Measurements from ENCODE around the gene SH3PXD2A.
"Not testable (repeated sequence)": the region's sequence is repeated elsewhere in the genome, so short reads cannot be mapped to it uniquely, and the experiment has no call there.

Gene SH3PXD2A

DNA sequence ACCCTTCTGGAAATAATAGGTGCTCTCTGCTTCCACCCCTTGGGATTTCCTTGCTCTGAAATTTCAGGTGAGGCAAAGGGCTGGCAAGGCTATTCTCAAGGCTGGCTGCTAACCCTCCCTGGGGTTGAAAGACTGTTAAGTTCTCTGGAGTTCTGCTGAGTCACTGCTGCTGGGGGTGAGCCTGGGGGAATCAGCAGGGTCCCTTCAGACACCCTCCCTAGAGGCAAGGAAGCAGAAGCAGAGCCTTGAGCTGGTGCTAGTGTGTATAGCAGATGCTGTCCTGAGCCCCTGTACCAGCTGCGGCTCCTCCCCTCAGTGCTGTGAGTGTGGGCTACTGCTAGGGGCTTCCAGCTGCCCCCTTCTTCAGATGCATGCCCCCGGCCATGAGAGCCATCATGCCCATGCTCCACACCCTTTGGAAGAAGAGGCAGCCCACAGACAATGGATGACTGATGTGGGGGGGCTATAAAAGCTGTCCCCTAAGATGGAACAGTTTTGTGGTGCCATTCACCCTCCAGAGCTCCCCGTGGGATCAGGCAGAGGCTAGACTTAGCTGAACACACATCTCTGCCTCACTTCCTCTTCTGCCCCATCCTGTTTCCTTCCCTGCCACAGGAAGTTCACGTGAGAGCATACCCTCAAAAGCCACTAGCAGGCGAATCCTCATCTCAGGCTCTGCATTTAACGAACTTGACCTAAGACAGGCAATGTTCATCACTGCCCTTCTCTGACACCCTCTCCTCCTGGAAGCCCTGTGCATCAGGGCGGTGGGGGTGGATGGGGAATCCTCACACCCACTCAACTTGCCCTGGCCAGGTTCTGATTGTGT is 91.8 kb downstream of the SH3PXD2A start:
- no peak for DNase-seq

DNA sequence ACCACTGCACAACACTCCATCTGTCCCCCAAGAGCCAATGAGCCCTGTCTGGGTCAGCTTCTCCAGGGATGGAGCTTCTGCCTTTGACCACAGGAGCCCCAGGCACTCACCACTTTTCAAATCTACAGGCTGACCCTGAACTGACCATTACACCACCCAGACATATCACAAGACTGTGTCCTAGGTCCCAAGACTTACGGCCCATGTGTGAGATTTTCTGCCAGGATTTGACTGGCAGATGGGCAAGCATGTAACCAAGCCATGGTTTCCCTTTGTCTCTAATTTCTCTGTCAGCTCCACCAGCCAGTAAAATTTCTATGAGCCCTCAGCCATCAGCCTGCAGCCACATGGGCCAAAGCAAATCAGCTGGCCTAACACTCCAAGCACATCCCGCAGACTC is 92.5 kb downstream of the SH3PXD2A start:
- DNase-seq: no peak

DNA sequence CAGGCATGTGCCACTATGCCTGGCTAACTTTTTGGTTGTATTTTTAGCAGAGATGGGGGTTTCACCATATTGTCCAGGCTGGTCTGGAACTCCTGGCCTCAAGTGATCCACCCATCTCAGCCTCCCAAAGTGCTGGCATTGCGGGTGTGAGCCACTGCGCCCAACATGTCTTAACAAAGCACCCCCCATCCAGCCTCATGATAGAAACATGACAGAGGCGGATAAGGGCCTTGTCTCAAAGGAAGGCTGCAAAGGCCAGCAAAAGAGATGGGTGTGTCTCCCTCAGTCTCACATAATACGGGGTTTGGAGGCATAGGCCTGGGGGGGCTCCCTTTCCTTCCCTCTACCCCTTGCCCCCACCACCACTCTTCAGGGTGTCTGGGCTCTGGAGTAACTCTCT is 93.2 kb downstream of the SH3PXD2A start:
- DNase-seq: no peak

DNA sequence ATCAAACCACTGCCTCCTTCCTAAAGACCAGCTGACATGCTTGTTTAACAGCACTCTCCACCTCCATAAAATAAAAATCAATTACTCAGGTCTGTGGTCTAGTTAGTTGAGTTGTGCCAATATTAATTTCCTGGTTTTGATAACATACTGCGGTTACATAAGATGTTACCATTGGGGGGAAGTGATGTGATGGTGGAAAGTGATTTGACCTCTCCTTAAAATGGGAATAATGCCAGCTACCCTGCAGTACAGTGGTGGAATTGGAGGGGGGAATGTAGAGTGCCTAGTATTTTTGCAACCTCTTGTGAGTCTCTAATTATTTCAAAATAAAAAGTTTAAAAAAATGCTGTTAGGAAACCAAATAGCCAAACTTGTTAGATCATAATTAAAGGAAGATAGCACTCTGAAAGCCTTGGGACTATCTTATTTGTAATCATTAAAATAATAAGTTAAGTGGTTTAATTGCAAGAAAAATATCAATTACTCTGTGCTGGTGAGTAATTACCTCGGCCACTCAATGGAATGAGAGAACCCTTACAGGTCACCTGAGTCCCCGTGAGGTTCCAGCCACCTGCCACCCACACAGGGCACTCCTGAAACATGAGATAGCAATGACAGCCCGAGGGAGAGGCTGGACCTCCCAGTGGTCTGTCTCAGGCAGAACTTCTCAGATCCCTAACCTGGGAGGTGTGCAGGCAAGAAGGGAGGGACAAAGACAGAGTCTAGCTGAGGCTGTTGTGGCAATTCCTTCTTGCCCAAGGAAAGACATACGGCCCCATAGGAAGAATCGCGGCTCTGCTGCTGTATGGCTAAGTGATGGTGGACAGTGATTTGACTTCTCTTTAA is 94.1 kb downstream of the SH3PXD2A start:
- no peak for DNase-seq

DNA sequence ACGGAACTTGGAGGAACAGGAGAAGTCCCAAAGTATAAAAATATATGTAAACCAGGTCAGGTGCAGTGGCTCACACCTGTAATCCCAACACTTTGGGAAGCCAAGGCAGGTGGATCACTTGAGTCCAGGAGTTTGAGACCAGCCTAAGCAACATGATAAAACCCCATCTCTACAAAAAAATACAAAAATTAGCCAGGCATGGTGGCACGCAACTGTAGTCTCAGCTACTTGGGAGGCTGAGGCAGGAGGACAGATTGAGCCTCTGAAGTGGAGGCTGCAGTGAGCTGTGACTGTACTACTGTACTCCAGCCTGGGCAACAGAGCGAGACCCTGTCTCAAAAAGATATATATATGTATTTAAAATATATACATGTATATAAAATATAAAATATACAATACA is 95.1 kb downstream of the SH3PXD2A start:
- not testable (repeated sequence) for DNase-seq

DNA sequence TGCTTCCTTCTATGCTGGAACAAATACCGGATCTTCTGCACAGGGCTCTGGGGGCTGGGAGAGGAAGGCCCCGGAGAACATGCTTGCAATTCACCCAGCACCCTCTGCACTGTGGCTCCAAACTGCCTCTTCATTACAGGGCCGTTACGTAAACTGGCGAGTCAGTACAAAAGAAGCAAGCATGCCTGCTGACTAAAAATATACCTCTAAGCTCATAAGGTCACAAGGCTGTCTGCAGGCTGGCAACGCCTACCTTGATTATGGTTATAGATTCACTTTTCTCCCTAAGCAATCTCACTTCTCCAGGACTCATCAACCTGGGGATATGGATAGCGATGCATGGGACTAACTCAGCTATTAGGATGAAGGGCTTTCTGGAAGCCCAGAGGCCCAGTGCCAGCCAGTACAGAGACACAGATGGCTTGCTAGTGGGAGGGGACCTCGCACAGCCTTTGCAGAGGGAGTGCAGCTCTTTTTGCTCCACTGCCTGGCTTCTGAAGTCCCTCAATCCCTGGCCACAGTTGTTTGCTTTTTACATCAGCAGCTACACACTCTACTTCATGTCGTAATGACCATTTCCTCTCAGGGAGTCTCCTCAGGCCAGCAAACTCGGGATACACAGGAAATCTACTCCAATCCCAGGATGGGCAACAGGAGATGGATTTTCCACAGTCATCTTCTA is 96.1 kb downstream of the SH3PXD2A start:
- DNase-seq: peak; percentile 19

DNA sequence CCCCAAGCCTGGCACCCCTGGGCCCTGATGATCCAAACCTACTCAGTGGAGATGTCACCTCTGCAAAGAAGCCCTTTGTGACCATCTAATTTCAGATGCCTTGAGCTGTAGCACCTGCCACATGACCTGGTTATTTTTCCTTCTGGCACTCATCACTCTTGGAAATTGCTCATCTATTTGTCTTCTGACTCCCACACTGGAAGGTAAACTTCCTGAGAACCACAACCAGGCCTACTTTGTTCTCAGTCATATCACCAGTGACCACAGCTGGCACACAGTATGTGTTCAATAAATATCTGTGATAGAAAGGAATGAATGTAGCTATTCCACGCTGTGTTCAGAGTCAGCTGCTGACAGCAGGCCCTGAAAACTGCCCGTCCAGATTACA is 97.1 kb downstream of the SH3PXD2A start:
- DNase-seq: no peak

DNA sequence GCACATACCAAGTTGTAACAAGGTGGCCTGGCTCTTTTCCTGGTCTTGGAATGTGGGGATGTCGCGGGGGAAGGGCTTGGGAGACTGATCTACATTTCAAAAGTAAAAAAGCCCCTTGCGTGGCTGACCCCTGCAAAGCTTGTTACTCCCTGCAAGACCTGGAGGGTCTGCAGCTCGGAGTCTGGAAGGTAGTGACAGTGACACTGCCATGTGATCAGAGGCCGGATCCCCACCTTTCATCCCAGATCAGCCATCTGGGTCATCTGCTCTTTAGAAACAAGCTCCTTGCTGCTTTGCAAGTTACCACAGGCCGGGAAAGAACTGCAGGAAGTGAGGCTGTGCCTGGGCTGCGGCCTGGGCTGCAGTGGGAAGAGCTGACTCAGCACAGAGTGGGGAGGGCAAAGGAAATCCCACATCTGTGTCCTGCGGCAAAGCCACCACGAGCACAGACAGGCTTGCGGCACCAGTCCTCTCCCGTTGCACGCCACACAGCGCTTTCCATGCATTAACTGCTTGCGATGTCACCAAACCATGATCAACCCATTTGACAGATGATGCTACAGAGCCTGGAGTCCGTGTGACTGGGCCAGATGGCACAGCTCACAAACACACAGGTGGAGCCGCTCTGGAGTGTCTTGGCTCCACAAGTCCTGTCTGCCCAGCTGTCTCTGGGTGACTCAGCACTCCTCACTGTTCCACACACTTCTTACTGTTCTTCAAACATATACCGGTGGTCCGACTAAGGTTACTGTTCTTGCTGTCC is 97.7 kb downstream of the SH3PXD2A start:
- DNase-seq: peak; percentile 8

DNA sequence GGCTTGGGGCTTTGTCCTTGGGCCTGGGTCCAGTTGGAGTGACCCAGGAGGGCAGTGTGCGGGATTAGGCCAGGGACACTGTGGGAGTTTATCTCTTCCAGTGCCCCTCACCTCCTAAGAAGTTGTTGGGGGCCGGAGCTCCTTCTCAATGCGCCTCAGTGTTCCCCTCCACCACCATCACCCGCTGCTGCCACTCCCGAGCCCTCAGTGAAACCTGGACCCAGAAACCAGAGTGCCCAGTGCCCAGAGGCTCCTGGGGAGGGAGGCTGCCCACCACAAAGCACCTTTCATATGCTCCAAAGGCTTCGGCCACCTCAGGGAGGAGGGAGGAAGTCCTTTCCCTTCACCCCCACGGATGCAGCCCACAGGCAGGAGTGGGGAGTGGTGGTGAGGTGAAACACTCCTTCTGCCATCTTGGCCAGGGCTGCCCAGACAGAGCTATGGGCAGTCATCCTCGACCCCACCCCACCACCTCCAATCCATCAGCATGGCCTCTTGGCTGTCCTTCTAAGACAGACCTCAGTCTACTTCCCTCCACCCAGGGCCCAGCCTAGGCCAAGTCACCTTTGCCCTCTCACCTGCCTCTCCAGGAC is 99.0 kb downstream of the SH3PXD2A start:
- no peak for DNase-seq

DNA sequence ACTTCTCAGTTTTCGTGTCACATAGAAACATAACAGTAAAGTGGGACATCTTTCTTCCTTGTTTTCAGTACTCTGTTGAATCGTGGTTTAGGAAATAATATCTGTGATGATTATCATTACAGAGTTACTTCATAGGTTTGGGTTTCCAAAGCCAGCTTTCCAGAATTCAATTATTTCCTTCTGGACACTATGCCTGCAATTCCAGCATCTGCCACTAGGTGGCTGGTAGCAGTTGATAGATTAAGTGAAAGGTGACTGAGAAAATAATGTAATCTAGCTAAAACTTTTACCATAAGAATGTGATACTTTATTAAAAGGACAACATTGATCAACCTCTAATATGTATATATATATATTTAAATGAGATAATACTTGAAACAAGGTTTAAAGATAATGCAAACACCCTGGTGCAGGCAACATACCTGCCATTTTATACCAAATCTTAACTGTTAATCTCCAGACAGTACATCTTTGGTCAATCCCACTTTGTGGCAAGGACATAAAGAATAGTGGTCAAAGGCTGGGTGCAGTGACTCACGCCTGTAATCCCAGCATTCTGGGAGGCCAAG is 102.6 kb downstream of the SH3PXD2A start:
- no peak for DNase-seq

DNA sequence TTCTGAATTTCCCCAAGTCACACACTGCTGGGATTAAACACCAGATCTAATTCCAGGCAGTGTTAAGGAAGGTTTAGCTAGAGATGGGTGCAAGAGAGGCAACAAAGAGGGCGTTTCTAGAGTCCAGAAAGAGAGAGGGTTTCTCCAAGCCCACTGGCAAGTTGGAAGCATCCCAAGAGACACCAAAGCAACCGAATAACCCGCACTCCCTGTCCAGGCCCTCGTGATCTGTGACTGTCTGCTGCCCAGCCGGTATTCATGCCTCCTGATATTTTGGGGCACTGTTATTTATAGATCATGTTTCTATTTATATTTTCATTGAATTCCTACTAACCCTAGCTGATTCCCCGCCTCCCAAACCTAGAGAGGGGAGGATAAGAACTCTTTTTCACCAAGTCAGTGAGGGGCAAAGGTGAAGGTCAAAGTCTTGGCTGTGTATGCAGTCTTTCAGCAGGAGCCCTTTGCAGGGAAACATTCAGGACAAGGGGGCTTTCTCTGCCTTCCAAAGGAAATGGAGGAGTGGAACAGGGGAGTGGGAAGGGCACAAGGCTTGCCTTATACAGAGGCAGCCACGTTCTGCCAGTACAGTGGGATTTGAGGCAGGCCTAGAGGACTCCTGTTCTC is 103.6 kb downstream of the SH3PXD2A start:
- DNase-seq: no peak

DNA sequence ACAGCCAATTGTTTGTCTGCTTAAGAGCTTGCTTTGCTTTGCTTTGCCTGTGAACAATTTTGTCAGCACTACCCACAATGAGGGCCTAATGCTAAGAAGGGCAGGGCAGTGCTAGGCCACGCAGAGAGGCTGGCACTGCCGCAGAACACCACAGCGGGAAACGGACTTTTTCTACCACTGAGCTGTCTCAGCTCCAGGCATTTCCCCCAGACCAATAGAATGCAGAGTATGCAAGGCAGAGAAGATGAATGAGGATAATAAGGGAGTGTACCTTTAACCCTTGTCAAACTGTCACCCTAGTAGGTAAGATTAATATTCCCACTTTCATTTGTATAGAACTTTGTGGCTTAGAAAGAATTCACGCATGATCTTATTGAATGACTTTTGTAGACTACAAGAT is 104.5 kb downstream of the SH3PXD2A start:
- DNase-seq: no peak

DNA sequence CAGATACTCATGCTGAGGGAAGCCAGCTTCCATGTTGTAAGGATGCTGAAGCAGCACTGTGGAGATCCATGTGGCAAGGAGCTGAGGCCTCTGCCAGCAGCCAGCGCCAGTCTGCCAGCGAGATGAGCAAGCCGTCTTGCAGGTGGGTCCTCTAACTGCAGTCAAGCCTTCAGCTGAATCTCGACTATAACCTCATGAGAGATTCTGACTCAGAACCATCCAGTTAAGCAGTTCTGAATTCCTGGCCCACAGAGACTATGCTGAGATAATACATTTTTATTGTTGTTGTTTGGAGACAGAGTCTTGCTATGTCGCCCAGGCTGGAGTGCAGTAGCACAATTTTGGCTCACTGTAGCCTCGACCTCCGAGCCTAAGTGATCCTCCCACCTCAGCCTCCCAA is 105.6 kb downstream of the SH3PXD2A start:
- DNase-seq: no peak

DNA sequence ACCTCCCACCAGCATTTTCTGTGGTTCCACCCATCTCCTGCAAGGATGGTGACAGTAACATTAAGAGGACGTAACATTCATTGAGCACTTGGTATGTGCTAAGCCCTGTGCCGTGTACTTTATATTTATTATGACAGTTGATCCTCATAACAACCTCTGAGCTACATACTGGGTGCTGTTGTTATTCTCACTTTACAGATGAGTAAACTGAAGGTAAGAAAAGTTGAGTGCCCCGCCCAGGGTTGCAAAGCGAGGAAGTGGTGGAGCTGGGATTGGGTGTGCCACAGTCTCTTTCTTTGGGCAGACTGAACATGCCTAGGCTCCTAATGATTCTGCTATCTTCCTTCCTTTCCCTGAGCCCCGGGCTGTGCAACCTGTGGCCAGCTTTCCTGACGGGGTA is 107.4 kb downstream of the SH3PXD2A start:
- no peak for DNase-seq

DNA sequence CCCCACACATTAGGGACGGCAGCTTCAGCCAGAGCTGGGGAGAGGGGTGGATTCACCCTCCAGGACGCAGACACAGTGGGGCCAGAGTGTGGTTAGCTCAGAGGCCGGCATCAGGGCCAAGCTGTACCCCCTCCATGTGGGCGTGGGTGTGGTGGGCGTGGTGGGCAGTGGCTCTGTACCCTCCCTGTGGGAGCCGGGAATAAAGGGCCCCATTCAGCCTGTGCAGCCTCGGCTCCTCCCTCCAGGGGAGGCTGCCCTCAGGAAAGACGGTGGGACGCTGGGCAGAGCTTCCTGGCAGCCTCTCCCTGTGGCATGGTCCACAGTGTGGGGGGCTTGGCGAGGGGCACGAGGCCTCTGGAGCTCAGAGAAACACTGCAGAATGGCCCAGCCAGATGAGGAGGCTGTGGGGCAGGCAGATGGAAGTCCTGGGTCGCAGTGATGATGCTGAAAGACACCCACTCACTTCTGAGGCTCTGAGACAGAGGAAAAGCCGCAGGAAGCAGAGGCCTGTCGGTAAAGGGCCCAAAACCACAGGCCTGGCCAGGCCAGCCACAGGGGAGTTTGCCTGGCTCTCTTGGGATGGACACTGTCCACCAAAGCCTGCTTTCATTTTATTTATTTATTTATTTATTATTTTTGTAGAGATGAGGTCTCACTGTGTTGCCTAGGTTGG is 108.0 kb downstream of the SH3PXD2A start:
- no peak for DNase-seq

DNA sequence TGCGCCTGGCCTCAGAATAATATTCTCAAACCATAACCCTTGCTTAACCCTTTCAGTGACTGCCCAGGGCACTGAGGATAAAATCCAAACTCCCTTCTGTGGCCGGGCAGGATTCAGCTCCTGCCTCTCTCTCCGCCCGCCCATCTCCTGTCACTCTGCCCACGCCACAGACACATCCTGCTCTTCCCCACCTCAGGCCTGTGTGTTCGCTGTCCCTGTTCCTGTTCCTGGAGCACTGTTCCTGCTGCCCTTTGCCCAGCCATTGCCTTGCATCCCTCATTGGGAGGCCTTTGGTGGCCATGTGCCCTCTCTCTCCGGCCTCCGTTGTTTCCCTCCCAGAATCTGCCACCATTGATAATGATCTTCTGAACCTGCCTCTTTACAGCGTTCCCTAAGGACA is 108.8 kb downstream of the SH3PXD2A start:
- no peak for DNase-seq

DNA sequence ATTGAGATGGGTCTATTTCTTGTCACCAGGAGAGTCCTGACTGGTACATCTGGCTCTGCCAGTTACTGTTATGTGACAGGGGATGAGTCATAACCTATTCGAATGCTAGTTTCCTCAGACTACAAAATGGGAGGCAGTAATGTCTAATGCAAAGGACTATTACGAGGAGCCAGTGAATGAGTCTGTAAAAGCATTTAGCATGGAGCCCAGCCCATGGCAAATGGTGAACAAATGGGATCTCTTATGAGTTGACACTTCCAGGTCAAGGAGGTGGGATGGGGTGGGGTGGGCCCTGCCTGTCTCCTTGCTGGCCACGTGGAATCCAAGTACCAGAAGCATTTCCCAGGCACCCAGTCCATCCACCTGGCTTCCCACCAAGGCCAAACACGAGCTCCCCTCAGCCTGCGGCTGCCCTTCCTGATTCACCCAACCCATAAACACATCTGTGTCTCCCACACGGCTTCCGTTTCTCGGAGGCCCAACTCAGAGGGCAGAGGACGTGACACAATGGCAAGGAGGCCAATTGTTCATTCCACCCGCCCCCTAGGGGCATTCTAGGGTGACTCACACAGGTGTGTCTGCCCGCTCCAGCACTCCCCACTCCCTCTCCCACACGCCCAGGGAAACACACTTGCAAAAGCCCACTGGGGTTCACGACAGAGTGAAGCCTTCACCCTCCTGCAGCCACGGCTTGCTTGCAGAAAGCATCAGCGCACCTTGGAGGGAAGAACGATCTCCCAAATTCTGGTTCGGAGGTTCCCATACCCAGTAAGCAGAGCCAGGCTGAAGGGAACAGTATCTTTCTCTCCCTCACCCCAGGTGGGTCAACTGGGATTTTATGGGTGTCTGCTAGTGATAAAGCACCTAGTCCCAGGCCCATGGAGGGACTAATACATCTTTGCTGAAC is 109.8 kb downstream of the SH3PXD2A start:
- no peak for DNase-seq

DNA sequence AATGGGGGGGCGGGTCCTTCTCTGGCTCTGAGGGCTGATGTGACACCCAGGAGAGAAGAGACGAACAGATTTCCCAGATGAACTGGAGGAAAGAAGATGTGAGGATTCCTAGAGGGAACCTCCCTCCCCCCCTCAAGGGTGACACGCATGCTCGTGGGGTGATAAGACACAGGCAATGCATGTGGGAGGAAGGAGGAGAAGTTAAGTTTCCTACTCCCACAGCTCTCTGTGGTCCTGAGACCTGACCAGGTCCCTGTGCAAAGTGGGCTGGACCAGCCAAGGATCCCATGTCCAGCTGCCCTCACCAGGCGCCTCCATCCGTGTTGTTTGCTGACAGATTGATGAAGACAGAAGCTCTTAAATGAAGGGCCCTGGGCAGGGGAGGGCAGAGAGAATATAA is 112.6 kb downstream of the SH3PXD2A start:
- no peak for DNase-seq

DNA sequence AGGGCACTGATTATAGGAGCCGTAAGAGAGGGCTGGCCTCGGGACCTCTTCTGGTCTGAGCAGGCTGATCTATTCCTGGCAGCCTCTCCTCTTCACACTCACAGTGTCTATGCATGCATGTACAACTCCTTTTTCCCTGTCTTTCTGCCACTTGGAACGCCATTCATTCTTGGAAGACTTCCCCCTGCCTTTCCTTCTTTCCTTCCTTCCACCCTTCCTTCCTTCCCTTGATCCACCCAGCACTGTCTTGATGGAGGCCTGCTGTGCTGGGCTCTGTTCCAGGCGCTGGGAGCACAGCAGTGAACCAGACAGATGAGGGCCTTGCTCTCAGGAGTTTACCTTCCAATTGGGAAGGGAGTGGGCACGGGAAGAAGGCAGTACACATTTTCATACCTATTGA is 114.8 kb downstream of the SH3PXD2A start:
- DNase-seq: no peak
